Natural killer cell (primary cell): ENCODE results near the gene PTP4A2. TPM values are rescaled to one million over a fixed set of nuclear protein-coding genes. Genes with fewer than 3 reads are reported as not detected.
A peak's percentile ranks its signal among the peaks of the same experiment; 100 is the strongest.

Experiments
- ATAC-seq, 3 donors: fragments of 150-1000 bp in 2 of 3; fragments of 200-7000 bp in 1 of 3; cut with Tn5 transposase; 1 replicate in 1 of 3; 2 replicates in 2 of 3; pipeline ENCODE4 v1.10.0; 2021; ENCODE audit warnings: mild to moderate bottlenecking in 2 of 3, moderate library complexity in 2 of 3
- DNase-seq, 2 donors: peaks; one replicate each; pipeline versions ENCODE4 v3.0.0 to v3.0.0-alpha.2; 2013 to 2021; ENCODE audit warnings: mixed read lengths in 1 of 2
- H3K27ac ChIP-seq: one replicate; pipeline ENCODE4 v1.5.1; 2013; ENCODE audit warnings: mild to moderate bottlenecking, low read length
- H3K27me3 ChIP-seq: one replicate; pipeline ENCODE4 v1.6.1; 2013; ENCODE audit warnings: low read length; ENCODE audit not compliant: control insufficient read depth, insufficient read depth
- H3K36me3 ChIP-seq: one replicate; pipeline ENCODE4 v1.6.1; 2013; ENCODE audit warnings: low read length; ENCODE audit not compliant: control insufficient read depth, insufficient read depth
- H3K4me1 ChIP-seq: one replicate; pipeline ENCODE4 v1.6.1; 2013; ENCODE audit warnings: low read length; ENCODE audit not compliant: control insufficient read depth, insufficient read depth
- H3K4me3 ChIP-seq: one replicate; pipeline ENCODE4 v1.5.1; 2013; ENCODE audit warnings: low read length
- H3K9me3 ChIP-seq: one replicate; pipeline ENCODE4 v1.6.1; 2013; ENCODE audit warnings: low read length; ENCODE audit not compliant: control insufficient read depth, insufficient read depth
- H3K27ac Mint-ChIP-seq, 2 donors: one replicate each; pipeline ENCODE4 v1.8.0; 2022; ENCODE audit warnings: mild to moderate bottlenecking in 2 of 2, mixed read lengths in 2 of 2, moderate library complexity in 1 of 2
- H3K27me3 Mint-ChIP-seq, 2 donors: one replicate each; pipeline ENCODE4 v1.8.0; 2022; ENCODE audit warnings: low read depth in 2 of 2, mixed read lengths in 2 of 2
- H3K36me3 Mint-ChIP-seq: one replicate; pipeline ENCODE4 v1.8.0; 2022; ENCODE audit warnings: mixed read lengths
- H3K4me1 Mint-ChIP-seq, 2 donors: one replicate each; pipeline ENCODE4 v1.8.0; 2022; ENCODE audit warnings: mixed read lengths in 2 of 2
- H3K4me3 Mint-ChIP-seq: one replicate; pipeline ENCODE4 v1.8.0; 2022; ENCODE audit warnings: mild to moderate bottlenecking, moderate library complexity, mixed read lengths
- H3K9me3 Mint-ChIP-seq, 2 donors: one replicate each; pipeline ENCODE4 v1.8.0; 2022; ENCODE audit warnings: mixed read lengths in 2 of 2
- WGBS: methylation state at CpG from one replicate; pipeline ENCODE4 v1.1.7; 2013; ENCODE audit warnings: missing lambda C conversion rate; ENCODE audit not compliant: insufficient coverage; 5-methylcytosine and 5-hydroxymethylcytosine counted together
- intact Hi-C: fragments of 100-400 bp; cut with micrococcal nuclease; formaldehyde crosslinking; loops from one replicate; pipeline ENCODE4 v1.14.2; 2022
- total RNA-seq, 4 donors: library from RNA; stranded (reverse); fragments of 120-200 nt in 1 of 4; gene quantifications; one replicate each; pipeline versions ENCODE4 v1.2.3 to v1.2.4, GENCODE V29; 2013 to 2022
- TF ChIP-seq, protein P1 (sequence below): fragments of 200-600 bp; IDR thresholded peaks from one replicate; pipeline ENCODE4 v1.8.0; 2022; ENCODE audit warnings: antibody characterized with exemption

The PTP4A2 gene
- total RNA-seq, 3 donors from 2014 or later (not counting 1 experiment from before 2014, with no cell fraction given): 435 to 527 (median 443) TPM

DNA sequence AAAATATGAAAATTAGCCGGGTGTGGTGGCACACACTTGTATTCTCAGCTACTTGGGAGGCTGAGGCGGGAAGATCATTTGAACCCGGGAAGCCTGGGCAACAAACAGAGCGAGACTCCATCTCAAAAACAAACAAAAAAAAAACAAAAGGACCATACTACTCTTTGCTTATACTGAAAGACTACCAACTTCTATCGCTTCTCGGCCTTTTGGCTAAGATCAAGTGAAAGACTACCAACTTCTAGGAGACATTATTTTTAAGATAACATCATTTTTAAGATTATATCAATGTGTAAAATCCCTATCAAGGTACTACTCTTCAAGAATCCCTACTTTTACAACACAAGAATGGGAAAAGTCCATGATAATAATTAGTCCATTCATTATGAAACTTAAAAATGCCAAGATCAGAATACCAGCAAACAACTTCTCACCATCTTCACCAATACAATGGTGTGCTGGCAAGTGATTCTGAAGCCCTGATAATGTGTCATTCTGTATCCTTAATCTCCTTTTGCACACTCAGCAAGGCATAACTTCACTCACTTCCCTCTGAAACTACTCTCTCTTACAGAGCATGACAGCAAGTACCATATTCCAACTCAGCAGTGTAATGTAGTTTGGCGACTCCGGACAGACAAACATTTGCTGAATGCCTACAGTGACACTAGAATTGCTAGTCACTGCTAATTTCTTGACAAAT is 1.7 kb downstream of the PTP4A2 start:
- ATAC-seq: no peak
- Mint-ChIP-seq H3K9me3 (no peaks in the 10 kb centered on the region), H3K4me1 (peaks cover 82 to 84% of the 10 kb centered on the region in 2 donors), H3K4me3 (peak overlapping the region; percentile 100), H3K27ac (peak overlapping the region; percentile 84 to 99), H3K36me3 (no peaks in the 10 kb centered on the region), H3K27me3 (no peaks in the 10 kb centered on the region)
- peak in 1 of 2 donors; percentile 41 for DNase-seq
- peaks cover 62% of the 10 kb centered on the region for H3K4me1 ChIP-seq
- H3K9me3 ChIP-seq: no peaks in the 10 kb centered on the region
- TF ChIP-seq, protein P1, sequence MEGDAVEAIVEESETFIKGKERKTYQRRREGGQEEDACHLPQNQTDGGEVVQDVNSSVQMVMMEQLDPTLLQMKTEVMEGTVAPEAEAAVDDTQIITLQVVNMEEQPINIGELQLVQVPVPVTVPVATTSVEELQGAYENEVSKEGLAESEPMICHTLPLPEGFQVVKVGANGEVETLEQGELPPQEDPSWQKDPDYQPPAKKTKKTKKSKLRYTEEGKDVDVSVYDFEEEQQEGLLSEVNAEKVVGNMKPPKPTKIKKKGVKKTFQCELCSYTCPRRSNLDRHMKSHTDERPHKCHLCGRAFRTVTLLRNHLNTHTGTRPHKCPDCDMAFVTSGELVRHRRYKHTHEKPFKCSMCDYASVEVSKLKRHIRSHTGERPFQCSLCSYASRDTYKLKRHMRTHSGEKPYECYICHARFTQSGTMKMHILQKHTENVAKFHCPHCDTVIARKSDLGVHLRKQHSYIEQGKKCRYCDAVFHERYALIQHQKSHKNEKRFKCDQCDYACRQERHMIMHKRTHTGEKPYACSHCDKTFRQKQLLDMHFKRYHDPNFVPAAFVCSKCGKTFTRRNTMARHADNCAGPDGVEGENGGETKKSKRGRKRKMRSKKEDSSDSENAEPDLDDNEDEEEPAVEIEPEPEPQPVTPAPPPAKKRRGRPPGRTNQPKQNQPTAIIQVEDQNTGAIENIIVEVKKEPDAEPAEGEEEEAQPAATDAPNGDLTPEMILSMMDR: no peak
- 40% methylated on average over 8 of the region's 8 CpGs for WGBS
- peak overlapping the region; percentile 78 for H3K27ac ChIP-seq
- no peaks in the 10 kb centered on the region for H3K27me3 ChIP-seq
- intact Hi-C loops: loop anchor here (5.0 kb wide), 1 partner anchor 49 kb away; no protein-coding TSS in a partner anchor
- H3K4me3 ChIP-seq: peak overlapping the region; percentile 83
- H3K36me3 ChIP-seq: no peaks in the 10 kb centered on the region

DNA sequence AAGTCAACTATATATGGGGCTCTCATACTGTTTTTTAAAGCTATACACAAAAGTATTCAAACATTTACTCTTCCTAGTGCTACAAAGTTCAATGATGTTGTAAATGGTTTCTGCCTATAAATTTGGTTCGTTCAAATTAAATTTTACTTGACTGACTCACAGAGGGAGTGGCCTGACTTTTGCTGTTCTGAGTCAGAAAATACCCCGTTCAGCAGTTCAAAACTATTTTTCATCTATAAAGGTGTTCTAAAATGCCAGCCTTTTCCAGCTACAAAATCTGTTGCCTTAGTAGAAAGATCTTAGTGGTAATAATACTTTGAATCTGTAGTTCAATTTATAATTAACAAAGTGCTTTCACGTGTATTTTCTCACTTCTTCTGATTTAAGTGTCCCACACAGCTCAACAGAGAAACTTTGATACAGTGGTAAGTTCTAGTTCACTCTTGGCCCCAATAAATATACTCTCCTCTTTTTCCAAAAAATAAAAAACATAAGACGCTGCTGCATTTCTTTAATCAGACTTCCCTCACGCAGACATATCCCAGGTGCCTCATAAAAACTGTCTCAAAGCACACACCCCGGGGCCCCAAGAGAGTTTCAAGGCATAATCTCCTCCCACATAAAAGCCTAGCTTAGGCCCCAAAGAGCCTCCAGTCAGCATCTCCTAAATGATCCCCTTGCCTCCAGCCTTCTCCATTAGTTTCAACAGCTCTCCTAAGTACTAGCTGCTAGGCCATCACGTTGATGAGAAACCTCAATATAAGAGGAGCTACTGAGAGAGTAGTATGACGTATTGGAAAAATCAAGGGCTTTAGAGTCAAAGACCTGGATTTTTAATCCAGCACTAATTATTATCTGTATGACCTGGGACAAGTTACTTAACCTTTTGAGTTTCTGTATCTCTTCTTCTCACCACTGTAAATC is 3.2 kb downstream of the PTP4A2 start:
- Mint-ChIP-seq H3K27ac (peak overlapping the region; percentile 84 to 99), H3K4me1 (peaks cover 89 to 90% of the 10 kb centered on the region in 2 donors), H3K9me3 (no peaks in the 10 kb centered on the region), H3K4me3 (peak overlapping the region; percentile 100), H3K36me3 (no peaks in the 10 kb centered on the region), H3K27me3 (no peaks in the 10 kb centered on the region)
- WGBS: 20% methylated on average over 6 of the region's 8 CpGs
- intact Hi-C loops: loop anchor here (5.0 kb wide), 1 partner anchor 48 kb away; no protein-coding TSS in a partner anchor
- no peak for ATAC-seq
- Histone ChIP-seq H3K27me3 (no peaks in the 10 kb centered on the region), H3K4me3 (no peak overlapping the region), H3K27ac (peak overlapping the region; percentile 65), H3K36me3 (peaks cover 2% of the 10 kb centered on the region), H3K4me1 (peaks cover 50% of the 10 kb centered on the region), H3K9me3 (no peaks in the 10 kb centered on the region)
- DNase-seq: peak in 1 of 2 donors; percentile 70
- TF ChIP-seq, protein P1: no peak

DNA sequence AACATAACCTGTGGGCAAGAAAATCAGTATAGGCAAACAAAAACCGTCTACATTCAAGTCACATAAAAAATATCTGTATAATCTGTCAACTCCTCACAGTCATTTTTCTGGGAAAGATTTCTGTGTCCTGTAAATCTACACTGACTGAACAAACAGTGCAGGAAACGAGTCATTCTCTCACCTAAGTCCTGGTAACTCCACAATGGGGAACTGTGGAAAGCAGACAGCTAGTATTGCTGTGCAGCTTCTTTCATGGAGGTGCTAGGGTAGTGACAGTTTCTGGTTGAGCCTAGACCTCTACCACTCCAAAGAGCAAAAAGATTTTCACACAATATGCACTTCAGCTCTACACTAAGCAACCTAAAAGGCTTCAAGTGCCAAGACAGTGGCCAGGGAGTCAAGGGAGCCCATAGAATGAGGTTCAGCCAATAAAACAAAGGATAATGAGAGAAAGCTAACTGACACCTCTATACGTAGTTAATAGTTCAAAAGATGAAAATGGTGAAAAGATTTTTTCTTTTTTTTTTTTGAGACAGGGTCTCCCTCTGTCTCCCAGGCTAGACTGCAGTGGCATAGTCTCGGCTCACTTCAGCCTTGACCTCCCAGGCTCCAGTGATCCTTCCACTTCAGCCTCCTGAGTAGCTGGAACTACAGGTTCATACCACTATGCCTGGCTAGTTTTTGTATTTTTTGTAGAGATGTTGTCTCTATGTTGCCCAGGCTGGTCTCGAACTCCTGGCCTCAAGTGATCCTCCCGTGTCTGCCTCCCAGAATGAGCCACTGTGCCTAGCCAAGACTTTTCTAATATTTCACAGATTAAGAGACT is 5.5 kb downstream of the PTP4A2 start:
- peak in 1 of 2 donors; percentile 59 for DNase-seq
- Histone ChIP-seq H3K36me3 (peaks cover 2% of the 10 kb centered on the region), H3K4me3 (no peak overlapping the region), H3K9me3 (no peaks in the 10 kb centered on the region), H3K4me1 (peaks cover 44% of the 10 kb centered on the region), H3K27me3 (no peaks in the 10 kb centered on the region), H3K27ac (peak overlapping the region; percentile 53)
- Mint-ChIP-seq H3K9me3 (no peaks in the 10 kb centered on the region), H3K27me3 (no peaks in the 10 kb centered on the region), H3K4me1 (peaks cover 80 to 88% of the 10 kb centered on the region in 2 donors), H3K4me3 (peak overlapping the region; percentile 100), H3K27ac (peak overlapping the region; percentile 84 to 99), H3K36me3 (no peaks in the 10 kb centered on the region)
- TF ChIP-seq, protein P1: no peak
- ATAC-seq: peak; percentile 48 to 57 (median 48)
- WGBS: 32% methylated on average over 6 of the region's 6 CpGs
- intact Hi-C loops: no loop called here
